ENCODE data around the gene PAPPA. TPM values are rescaled to one million over a fixed set of nuclear protein-coding genes. Genes with fewer than 3 reads are reported as not detected.

Gene PAPPA
- total RNA-seq, 2 donors from 2014 or later = 7.4 to 17.4 TPM

- no peaks in the 10 kb centered on the region for H3K36me3 ChIP-seq
- peaks cover 0 to 24% of the 10 kb centered on the region in 2 donors for H3K4me1 ChIP-seq (ENCODE audit: control insufficient read depth in 1 of 2, low read depth in 2 of 2)
- peak overlapping the region; percentile 54 to 60 for H3K27ac ChIP-seq
- DNase-seq (ENCODE audit: low spot score) (no peak), ATAC-seq (ENCODE audit: insufficient number of reproducible peaks, low FRiP score, low read depth) (no peak)
- TF ChIP-seq, protein P1, sequence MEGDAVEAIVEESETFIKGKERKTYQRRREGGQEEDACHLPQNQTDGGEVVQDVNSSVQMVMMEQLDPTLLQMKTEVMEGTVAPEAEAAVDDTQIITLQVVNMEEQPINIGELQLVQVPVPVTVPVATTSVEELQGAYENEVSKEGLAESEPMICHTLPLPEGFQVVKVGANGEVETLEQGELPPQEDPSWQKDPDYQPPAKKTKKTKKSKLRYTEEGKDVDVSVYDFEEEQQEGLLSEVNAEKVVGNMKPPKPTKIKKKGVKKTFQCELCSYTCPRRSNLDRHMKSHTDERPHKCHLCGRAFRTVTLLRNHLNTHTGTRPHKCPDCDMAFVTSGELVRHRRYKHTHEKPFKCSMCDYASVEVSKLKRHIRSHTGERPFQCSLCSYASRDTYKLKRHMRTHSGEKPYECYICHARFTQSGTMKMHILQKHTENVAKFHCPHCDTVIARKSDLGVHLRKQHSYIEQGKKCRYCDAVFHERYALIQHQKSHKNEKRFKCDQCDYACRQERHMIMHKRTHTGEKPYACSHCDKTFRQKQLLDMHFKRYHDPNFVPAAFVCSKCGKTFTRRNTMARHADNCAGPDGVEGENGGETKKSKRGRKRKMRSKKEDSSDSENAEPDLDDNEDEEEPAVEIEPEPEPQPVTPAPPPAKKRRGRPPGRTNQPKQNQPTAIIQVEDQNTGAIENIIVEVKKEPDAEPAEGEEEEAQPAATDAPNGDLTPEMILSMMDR (IDR thresholded peaks at IDR 0.05) = no peak
- no peaks in the 10 kb centered on the region for H3K9me3 ChIP-seq
- H3K4me3 ChIP-seq = no peak overlapping the region
- no peaks in the 10 kb centered on the region for H3K27me3 ChIP-seq (replicated peaks; ENCODE audit: insufficient read depth)
Measured at GRCh38 chr9:116152390-116152789, 1.2 kb upstream of the PAPPA start.

DNA sequence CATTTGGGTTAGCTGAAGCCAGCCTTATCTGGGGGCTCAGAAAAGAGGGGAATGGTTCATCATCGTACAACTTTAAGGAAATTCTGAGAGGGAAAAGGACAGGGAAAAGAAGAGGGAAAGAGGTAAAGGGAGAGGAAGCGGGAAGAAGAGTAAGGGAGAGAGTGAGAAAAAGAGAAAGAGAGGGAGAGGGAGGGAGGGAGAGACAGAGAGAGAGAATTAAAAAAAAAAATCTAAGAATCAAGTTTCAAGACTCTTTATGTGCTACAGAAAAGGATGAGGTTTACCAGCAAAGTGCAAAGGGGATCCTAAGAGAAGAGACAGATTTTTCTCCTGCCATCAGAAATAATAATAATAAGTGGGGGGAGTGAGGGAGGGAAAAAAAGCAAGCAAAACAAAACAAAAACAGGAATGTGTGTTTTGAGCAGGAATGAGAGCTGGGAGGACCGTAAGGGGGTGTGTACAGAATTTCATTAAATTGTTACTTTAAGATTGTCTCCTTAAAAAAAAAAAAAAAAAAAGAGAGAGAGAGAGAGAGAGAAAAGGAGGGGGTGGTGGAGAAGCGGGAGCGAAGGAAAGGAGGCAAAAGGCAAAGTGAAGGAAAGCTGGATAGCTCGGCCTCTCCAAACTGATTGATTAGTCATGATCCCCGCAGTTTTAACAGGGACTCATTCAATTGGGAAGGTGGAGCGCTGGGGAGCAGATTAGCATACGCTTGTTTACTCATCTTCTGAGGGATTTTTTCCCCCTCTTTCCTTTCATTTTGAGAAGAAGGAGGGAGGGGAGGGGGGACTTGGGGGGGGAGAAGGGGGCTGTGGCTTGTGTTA lies 438 bp upstream of the PAPPA start:
- ATAC-seq (ENCODE audit: insufficient number of reproducible peaks, low FRiP score, low read depth) (no peak), DNase-seq (ENCODE audit: low spot score) (no peak)
- peak overlapping the region; percentile 74 for H3K4me3 ChIP-seq
- no peaks in the 10 kb centered on the region for H3K27me3 ChIP-seq (replicated peaks; ENCODE audit: insufficient read depth)
- H3K4me1 ChIP-seq (ENCODE audit: control insufficient read depth in 1 of 2, low read depth in 2 of 2) = peaks cover 0 to 27% of the 10 kb centered on the region in 2 donors
- TF ChIP-seq, protein P1 (IDR thresholded peaks at IDR 0.05) = no peak
- no peaks in the 10 kb centered on the region for H3K36me3 ChIP-seq
- H3K27ac ChIP-seq = peak overlapping the region; percentile 56 to 60
- no peaks in the 10 kb centered on the region for H3K9me3 ChIP-seq

DNA sequence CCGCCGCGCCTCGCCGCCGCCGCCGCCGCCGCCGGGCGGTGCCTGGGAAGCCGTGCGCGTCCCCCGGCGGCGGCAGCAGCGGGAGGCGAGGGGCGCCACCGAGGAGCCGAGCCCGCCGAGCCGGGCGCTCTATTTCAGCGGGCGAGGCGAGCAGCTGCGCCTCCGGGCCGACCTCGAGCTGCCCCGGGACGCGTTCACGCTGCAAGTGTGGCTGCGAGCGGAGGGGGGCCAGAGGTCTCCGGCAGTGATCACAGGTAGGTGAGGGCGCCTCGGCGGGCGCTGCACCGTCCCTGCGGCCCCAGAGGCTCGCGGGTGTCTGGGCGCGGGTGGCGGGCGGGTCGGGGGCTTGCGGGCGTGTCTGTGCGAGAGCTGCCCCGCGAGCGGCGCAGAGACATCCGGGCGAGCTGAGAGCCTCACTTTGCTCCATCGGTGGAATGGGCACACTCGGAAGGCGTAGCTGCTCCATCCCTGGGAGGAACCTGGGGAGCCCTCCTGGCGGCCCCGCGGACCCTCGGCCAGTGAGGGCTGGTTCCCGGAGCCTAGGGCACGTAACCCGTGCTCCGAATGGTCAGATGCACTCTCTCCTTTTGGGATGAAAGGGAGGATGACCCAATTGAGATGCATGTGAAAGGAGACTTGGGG lies 864 bp downstream of the PAPPA start:
- Histone ChIP-seq H3K36me3 (no peaks in the 10 kb centered on the region), H3K4me3 (peak overlapping the region; percentile 81), H3K27me3 (replicated peaks; ENCODE audit: insufficient read depth) (no peaks in the 10 kb centered on the region), H3K9me3 (no peaks in the 10 kb centered on the region), H3K27ac (peak overlapping the region; percentile 84 to 86), H3K4me1 (ENCODE audit: control insufficient read depth in 1 of 2, low read depth in 2 of 2) (peaks cover 0 to 27% of the 10 kb centered on the region in 2 donors)
- DNase-seq (ENCODE audit: low spot score) (no peak), ATAC-seq (ENCODE audit: insufficient number of reproducible peaks, low FRiP score, low read depth) (no peak)
- TF ChIP-seq, protein P1 (IDR thresholded peaks at IDR 0.05) = no peak

- Histone ChIP-seq H3K36me3 (no peaks in the 10 kb centered on the region), H3K27me3 (replicated peaks; ENCODE audit: insufficient read depth) (no peaks in the 10 kb centered on the region), H3K4me1 (ENCODE audit: control insufficient read depth in 1 of 2, low read depth in 2 of 2) (peaks cover 0 to 27% of the 10 kb centered on the region in 2 donors), H3K9me3 (no peaks in the 10 kb centered on the region), H3K27ac (peak overlapping the region; percentile 84 to 86), H3K4me3 (peak overlapping the region; percentile 81)
- ATAC-seq (ENCODE audit: insufficient number of reproducible peaks, low FRiP score, low read depth) (no peak), DNase-seq (ENCODE audit: low spot score) (no peak)
- TF ChIP-seq, protein P1 (IDR thresholded peaks at IDR 0.05) = no peak
Measured at GRCh38 chr9:116154976-116155697, 1.5 kb downstream of the PAPPA start.

- H3K4me1 ChIP-seq (ENCODE audit: control insufficient read depth in 1 of 2, low read depth in 2 of 2) = peaks cover 0 to 27% of the 10 kb centered on the region in 2 donors
- no peak for ATAC-seq (ENCODE audit: insufficient number of reproducible peaks, low FRiP score, low read depth)
- no peak for DNase-seq (ENCODE audit: low spot score)
- no peaks in the 10 kb centered on the region for H3K27me3 ChIP-seq (replicated peaks; ENCODE audit: insufficient read depth)
- H3K36me3 ChIP-seq = no peaks in the 10 kb centered on the region
- H3K27ac ChIP-seq = peak overlapping the region; percentile 84 to 86
- H3K4me3 ChIP-seq = peak overlapping the region; percentile 81
- no peaks in the 10 kb centered on the region for H3K9me3 ChIP-seq
- TF ChIP-seq, protein P1 (IDR thresholded peaks at IDR 0.05) = no peak
Measured at GRCh38 chr9:116155698-116156039, 2.1 kb downstream of the PAPPA start.

Data from thoracic aorta (tissue), 2 donors.